Measurements from ENCODE around the gene OPCML. TPM values are rescaled to one million over a fixed set of nuclear protein-coding genes. Genes with fewer than 3 reads are reported as not detected.

Gene OPCML
- total RNA-seq, 1 experiment from 2014 or later, result 0.07 TPM

- in situ Hi-C loops (cut with HindIII; ENCODE audit: low pct_unique_long_range_greater_than_20kb, low sequenced_read_pairs), result no loop called here
- no peak for DNase-seq (ENCODE audit: low read depth)
These were observed 299.6 kb downstream of the OPCML start for GRCh38 chr11:133232665-133233064.

GRCh38 chr11:133230431-133230830, 301.9 kb downstream of the OPCML start:
- in situ Hi-C loops (cut with HindIII; ENCODE audit: low pct_unique_long_range_greater_than_20kb, low sequenced_read_pairs), result no loop called here
- DNase-seq (ENCODE audit: low read depth), result no peak

GRCh38 chr11:133228471-133229329, 303.6 kb downstream of the OPCML start:
- DNase-seq (ENCODE audit: low read depth), result no peak
- in situ Hi-C loops (cut with HindIII; ENCODE audit: low pct_unique_long_range_greater_than_20kb, low sequenced_read_pairs), result no loop called here

- in situ Hi-C loops (cut with HindIII; ENCODE audit: low pct_unique_long_range_greater_than_20kb, low sequenced_read_pairs), result no loop called here
- no peak for DNase-seq (ENCODE audit: low read depth)
These were observed 304.6 kb downstream of the OPCML start for GRCh38 chr11:133227632-133228111.

- DNase-seq (ENCODE audit: low read depth), result no peak
- in situ Hi-C loops (cut with HindIII; ENCODE audit: low pct_unique_long_range_greater_than_20kb, low sequenced_read_pairs), result no loop called here
These were observed 308.0 kb downstream of the OPCML start for GRCh38 chr11:133224271-133224670.

- in situ Hi-C loops (cut with HindIII; ENCODE audit: low pct_unique_long_range_greater_than_20kb, low sequenced_read_pairs), result no loop called here
- no peak for DNase-seq (ENCODE audit: low read depth)
These were observed 309.6 kb downstream of the OPCML start for GRCh38 chr11:133222425-133223330.

GRCh38 chr11:133219543-133219942, 312.8 kb downstream of the OPCML start:
- no peak for DNase-seq (ENCODE audit: low read depth)
- in situ Hi-C loops (cut with HindIII; ENCODE audit: low pct_unique_long_range_greater_than_20kb, low sequenced_read_pairs), result no loop called here

GRCh38 chr11:133216813-133217212, 315.5 kb downstream of the OPCML start:
- in situ Hi-C loops (cut with HindIII; ENCODE audit: low pct_unique_long_range_greater_than_20kb, low sequenced_read_pairs), result no loop called here
- no peak for DNase-seq (ENCODE audit: low read depth)

- no peak for DNase-seq (ENCODE audit: low read depth)
- in situ Hi-C loops (cut with HindIII; ENCODE audit: low pct_unique_long_range_greater_than_20kb, low sequenced_read_pairs), result no loop called here
These were observed 316.6 kb downstream of the OPCML start for GRCh38 chr11:133215596-133216230.

- in situ Hi-C loops (cut with HindIII; ENCODE audit: low pct_unique_long_range_greater_than_20kb, low sequenced_read_pairs), result no loop called here
- no peak for DNase-seq (ENCODE audit: low read depth)
These were observed 317.7 kb downstream of the OPCML start for GRCh38 chr11:133214646-133215045.

GRCh38 chr11:133212201-133212600, 320.1 kb downstream of the OPCML start:
- DNase-seq (ENCODE audit: low read depth), result no peak
- in situ Hi-C loops (cut with HindIII; ENCODE audit: low pct_unique_long_range_greater_than_20kb, low sequenced_read_pairs), result no loop called here

- in situ Hi-C loops (cut with HindIII; ENCODE audit: low pct_unique_long_range_greater_than_20kb, low sequenced_read_pairs), result no loop called here
- no peak for DNase-seq (ENCODE audit: low read depth)
These were observed 324.3 kb downstream of the OPCML start for GRCh38 chr11:133207995-133208394.

GRCh38 chr11:133206313-133207005, 325.8 kb downstream of the OPCML start:
- DNase-seq (ENCODE audit: low read depth), result no peak
- in situ Hi-C loops (cut with HindIII; ENCODE audit: low pct_unique_long_range_greater_than_20kb, low sequenced_read_pairs), result no loop called here

GRCh38 chr11:133204158-133204557, 328.1 kb downstream of the OPCML start:
- DNase-seq (ENCODE audit: low read depth), result no peak
- in situ Hi-C loops (cut with HindIII; ENCODE audit: low pct_unique_long_range_greater_than_20kb, low sequenced_read_pairs), result no loop called here

- DNase-seq (ENCODE audit: low read depth), result no peak
- in situ Hi-C loops (cut with HindIII; ENCODE audit: low pct_unique_long_range_greater_than_20kb, low sequenced_read_pairs), result no loop called here
These were observed 329.5 kb downstream of the OPCML start for GRCh38 chr11:133202816-133203215.

GRCh38 chr11:133198438-133198837, 333.9 kb downstream of the OPCML start:
- in situ Hi-C loops (cut with HindIII; ENCODE audit: low pct_unique_long_range_greater_than_20kb, low sequenced_read_pairs), result no loop called here
- DNase-seq (ENCODE audit: low read depth), result no peak

- DNase-seq (ENCODE audit: low read depth), result no peak
- in situ Hi-C loops (cut with HindIII; ENCODE audit: low pct_unique_long_range_greater_than_20kb, low sequenced_read_pairs), result no loop called here
These were observed 334.9 kb downstream of the OPCML start for GRCh38 chr11:133197425-133197824.

GRCh38 chr11:133191931-133192330, 340.4 kb downstream of the OPCML start:
- no peak for DNase-seq (ENCODE audit: low read depth)
- in situ Hi-C loops (cut with HindIII; ENCODE audit: low pct_unique_long_range_greater_than_20kb, low sequenced_read_pairs), result no loop called here
